HTERT RPE-1 (cell line): ENCODE data around the gene CTBP2.
"Not testable (repeated sequence)": the region's sequence is repeated elsewhere in the genome, so short reads cannot be mapped to it uniquely, and the experiment has no call there.

ENCODE experiments used
- in situ Hi-C: fragments of 300-500 bp; cut with MboI; formaldehyde crosslinking; loops from 4 replicates; pipeline ENCODE4 v1.14.3; 2020; ENCODE audit warnings: low sequenced_read_pairs

The CTBP2 gene

DNA sequence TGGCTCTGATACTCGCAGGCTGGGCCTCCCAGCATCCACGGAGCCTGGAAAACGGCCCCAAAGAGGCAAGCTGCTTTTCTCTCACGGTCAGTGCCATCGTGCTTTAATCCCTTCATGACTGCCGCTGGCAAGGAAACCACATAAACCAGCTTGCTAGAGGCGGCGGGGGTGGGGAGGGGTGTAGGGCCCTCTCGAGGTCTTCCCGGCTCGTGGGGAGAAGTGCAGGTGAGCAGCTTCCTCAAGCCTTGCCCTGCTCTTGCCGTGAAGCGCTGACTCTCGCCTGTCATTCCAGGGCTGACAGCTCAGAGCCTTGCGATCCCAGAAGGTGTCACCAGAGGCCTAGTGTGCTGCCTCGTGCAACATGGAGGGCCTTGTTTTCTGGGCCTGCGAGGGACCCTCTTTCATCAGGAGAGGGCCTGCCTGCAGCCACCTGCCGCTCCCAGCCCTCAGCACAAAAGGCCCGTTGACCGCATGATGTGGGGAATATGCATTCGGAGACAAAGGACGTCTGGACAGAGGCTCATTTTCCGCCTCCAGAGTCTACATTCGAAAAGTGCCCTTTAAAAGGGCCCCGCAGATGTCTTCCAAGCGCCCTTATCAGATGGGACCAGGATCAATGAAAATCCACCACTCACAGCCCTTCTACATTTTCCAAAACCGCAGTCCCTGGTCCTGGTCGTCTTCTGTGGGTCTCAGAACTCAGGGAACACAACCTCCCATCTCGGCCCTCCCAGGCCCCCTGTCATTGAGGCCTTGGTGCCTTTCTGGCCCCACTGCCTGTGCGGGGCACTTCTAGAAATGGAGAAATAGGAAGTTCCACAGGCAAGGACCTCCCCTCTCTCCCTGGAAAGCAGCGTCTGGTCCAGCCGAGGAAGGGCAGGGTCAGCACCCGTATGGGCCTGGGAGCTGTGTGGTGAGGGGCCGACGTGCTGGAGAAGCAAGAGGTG, 159.7 kb downstream of the CTBP2 start:
- in situ Hi-C loops: no loop called here

- in situ Hi-C loops: no loop called here
These were observed 160.7 kb downstream of the CTBP2 start for GRCh38 chr10:124999433-125000365.

GRCh38 chr10:124998624-124999291, 161.6 kb downstream of the CTBP2 start:
- in situ Hi-C loops: no loop called here

DNA sequence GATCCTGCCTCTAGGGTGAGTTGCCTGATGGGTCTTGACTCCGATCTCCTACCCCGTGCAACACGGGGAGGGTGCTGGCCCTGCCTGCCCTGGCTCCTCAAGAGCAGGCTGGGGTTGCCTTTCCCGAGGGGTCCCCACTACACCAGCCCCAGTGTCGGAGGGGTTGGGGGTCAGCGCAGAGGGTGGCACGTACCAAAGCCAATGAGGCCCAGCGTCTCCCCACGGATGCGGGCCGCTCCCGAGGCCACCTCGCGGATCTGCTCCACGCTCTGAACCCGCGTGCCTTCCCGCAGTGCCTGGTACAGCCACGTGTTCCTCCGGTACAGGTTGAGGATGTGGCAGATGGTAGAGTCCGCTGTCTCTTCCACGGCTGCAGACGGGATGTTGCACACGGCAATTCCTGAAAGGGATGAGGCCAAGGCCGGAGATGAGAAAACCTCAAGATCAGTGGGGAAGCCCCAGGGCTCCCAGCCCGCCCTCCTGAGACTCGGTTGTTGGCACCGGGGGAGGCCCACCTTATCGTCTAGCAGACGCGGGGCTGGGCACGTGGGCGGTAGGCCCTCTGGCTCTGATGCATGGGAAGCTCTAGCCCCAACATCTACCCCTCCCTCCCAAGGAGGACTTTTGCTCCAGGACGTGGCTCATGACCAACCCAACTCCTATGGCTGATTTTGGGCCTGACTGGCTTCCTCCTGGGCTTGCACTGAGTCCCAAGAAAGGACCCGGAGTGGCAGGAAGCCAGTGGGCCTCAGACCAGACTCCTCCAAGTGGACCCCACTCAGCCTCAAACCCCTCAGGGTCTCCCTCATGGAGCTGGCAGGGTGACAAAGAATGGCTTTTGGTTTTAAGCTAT, 162.4 kb downstream of the CTBP2 start:
- in situ Hi-C loops: no loop called here

GRCh38 chr10:124997306-124997705, 163.1 kb downstream of the CTBP2 start:
- in situ Hi-C loops: no loop called here

DNA sequence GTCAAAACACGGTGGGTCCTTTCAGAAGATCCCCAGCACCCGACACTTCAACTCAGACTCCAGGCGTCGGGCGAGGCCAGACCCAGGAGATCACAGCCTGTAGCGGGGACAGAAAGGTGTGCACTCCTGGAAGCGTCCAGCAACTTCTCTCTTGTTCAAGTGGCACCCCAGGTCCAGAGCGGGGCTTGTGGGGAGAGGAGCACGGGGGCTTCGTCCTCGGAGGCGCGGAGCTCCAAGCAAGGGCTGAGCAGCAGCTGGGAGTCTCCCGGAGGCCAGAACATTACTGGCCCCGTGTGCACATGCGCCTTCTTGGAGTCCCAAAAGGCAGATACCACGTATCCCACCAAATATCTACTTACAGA, 163.5 kb downstream of the CTBP2 start:
- in situ Hi-C loops: no loop called here

- in situ Hi-C loops: no loop called here
These were observed 164.1 kb downstream of the CTBP2 start for GRCh38 chr10:124996127-124996853.

- in situ Hi-C loops: no loop called here
These were observed 164.8 kb downstream of the CTBP2 start for GRCh38 chr10:124995605-124996004.

- in situ Hi-C loops: no loop called here
These were observed 165.5 kb downstream of the CTBP2 start for GRCh38 chr10:124994573-124995473.

GRCh38 chr10:124993736-124994451, 166.5 kb downstream of the CTBP2 start:
- in situ Hi-C loops: no loop called here

DNA sequence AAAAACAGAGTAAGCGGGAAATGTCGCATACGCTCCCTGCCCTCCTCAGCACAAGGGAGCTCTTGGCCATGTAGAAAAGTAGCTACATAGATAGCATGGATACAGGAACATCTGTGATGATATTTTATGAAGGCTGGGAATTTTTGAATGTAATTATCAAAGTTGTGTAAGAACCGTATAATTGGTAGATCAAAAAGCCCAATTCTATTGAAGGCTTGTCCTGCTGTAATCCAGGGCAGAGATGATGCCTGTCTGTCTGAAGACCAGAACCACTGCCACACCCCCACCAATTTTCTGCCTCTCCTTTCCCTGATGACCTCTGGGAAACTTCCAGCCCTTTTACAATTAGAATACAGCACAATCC, 167.0 kb downstream of the CTBP2 start:
- in situ Hi-C loops: no loop called here

DNA sequence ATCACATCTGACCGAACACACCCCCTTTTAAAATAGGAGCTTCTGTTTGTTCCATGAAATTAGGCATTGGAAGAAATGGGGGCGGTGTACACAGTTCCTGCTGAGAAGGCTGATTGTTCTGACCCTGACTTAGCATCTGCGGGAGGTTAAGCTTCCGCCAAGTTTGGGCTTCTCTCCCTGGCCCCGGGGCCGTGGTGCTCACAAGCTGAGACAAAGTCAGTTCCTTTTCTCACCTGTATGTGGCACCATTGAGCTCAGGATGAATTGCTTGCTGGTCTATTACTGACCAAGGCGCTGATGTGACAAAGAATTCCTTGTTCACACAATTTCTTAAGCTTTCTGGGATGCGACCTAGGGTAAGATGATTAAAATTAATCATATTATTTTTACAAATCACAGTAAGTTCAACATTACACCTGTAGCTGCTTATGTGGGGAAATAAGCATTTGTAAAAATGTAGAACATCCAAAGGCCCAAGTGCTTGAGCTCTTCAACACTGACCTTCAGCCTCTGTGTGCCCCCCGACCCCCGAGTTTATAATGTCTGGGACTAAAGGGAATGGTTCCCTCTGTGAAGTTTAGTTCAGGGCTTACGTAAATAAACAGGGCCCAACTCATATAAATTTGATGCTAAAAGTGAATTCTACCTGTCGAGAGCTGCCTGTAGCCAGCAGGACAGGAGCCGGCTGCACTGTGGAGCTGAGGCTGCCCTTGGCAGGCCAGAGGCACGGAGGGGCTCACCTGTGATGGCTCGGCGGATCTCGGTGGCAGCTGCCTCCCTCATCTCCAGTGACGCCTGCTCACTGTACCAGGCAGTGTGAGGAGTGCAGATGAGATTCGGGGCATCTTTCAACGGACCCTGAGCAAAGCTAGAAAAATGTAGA, 167.7 kb downstream of the CTBP2 start:
- in situ Hi-C loops: no loop called here

GRCh38 chr10:124991835-124992234, 168.5 kb downstream of the CTBP2 start:
- in situ Hi-C loops: no loop called here

DNA sequence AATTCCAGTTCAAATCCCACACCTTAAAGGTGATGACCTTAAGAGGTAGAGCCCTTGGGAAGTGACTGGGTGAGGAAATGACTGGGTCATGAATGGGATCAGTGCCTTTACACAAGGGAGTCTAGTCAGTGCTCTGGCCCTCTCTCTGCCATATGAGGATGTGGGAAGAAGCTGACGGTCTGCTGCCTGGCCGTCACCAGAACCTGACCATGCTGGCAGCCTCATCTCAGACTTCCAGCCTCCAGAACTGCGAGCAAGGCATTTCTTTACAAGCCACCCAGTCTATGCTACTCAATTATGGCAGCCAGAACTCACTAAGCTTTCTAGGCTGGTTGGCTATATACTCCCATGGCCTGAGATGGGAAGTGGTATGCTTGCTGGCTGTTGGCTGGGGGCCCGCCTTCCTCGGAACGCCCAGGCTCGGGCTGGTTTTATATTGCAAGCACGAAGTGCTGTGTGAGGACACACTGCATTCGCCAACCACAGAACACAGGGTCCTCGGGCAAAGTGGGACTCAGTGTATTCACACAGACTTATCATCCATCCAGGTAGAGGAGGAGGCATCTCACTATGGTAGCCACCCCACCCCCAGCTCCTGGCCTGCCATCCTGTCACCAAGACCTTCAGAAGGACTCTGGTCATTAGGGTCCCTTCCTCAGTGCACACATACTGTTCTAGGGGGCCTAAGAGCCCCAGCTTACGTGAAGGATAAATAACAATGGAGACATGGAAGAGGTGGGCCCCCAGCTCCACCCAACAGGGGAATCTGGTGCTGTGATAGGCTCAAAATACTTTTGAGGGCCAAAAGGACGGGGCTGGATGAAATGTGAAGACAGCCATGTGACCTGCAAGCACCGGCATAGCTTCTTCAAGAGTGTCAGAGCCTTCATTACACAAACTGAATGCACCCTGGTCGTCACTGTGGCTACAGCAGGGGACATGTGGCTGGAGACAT, 169.4 kb downstream of the CTBP2 start:
- in situ Hi-C loops: no loop called here

- in situ Hi-C loops: no loop called here
These were observed 170.8 kb downstream of the CTBP2 start for GRCh38 chr10:124989526-124989925.

DNA sequence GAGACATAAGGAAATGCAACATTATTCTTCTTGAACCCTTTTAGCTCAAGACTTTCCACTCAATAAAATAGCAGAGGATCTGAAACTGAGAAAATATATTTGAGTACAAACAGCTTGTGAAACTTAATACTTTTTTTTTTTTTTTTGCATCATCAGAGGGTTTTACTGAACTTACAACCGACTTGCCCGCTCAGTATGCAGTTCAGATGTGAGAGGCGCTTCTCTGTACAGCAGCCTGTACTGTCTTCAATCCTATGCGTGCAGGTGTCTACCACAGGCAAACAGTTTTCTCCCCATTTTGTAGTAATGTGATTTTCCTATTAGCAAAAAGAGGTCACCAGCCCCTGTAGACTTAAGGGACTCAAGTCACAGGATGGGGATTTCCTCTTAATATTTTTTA, 171.6 kb downstream of the CTBP2 start:
- in situ Hi-C loops: not testable (repeated sequence)
